WTC11 (cell line): ENCODE measurements around the gene ZNF608. TPM values are rescaled to one million over a fixed set of nuclear protein-coding genes. Genes with fewer than 3 reads are reported as not detected.

Source experiments
- ATAC-seq: fragments of 200-7000 bp; cut with Tn5 transposase; 2 replicates; pipeline ENCODE4 v1.10.0; 2021; ENCODE audit warnings: mild to moderate bottlenecking, moderate library complexity
- CTCF ChIA-PET: fragments of 300-600 bp; sonication (Branson Sonifier 250); formaldehyde crosslinking; loops from one replicate; lab custom pipeline; 2021; ENCODE audit warnings: antibody characterized with exemption; lab: Charles Lee
- POLR2A ChIA-PET: fragments of 350-600 bp; sonication (Branson Sonifier 250); formaldehyde crosslinking; loops from one replicate; lab custom pipeline; 2021; ENCODE audit warnings: antibody characterized with exemption; lab: Charles Lee
- DNase-seq: peaks from one replicate; pipeline ENCODE4 v3.0.0; 2021; ENCODE audit warnings: low spot score
- H3K27ac Mint-ChIP-seq: 2 replicates; pipeline ENCODE4 v1.8.0; 2021; ENCODE audit warnings: mixed read lengths
- H3K27me3 Mint-ChIP-seq: 2 replicates; pipeline ENCODE4 v1.8.0; 2021; ENCODE audit warnings: low read depth, mild to moderate bottlenecking, moderate library complexity, mixed read lengths
- H3K36me3 Mint-ChIP-seq: 2 replicates; pipeline ENCODE4 v1.8.0; 2021; ENCODE audit warnings: mixed read lengths
- H3K4me1 Mint-ChIP-seq: 2 replicates; pipeline ENCODE4 v1.8.0; 2022; ENCODE audit warnings: mixed read lengths
- H3K4me3 Mint-ChIP-seq: 2 replicates; pipeline ENCODE4 v1.8.0; 2021; ENCODE audit warnings: mild to moderate bottlenecking, moderate library complexity, mixed read lengths
- H3K9me3 Mint-ChIP-seq: 2 replicates; pipeline ENCODE4 v1.8.0; 2021; ENCODE audit warnings: mixed read lengths
- CBFB ChIP-seq: sonication (generic); formaldehyde crosslinking; IDR thresholded peaks from 2 replicates; pipeline ENCODE4 v1.8.1; 2022; ENCODE audit warnings: mild to moderate bottlenecking, low read depth, missing genetic modification reagents
- CREB1 ChIP-seq: sonication (generic); formaldehyde crosslinking; IDR thresholded peaks from 2 replicates; pipeline ENCODE4 v1.8.0; 2023; ENCODE audit warnings: mild to moderate bottlenecking, missing genetic modification reagents
- E2F1 ChIP-seq: sonication (generic); formaldehyde crosslinking; IDR thresholded peaks from 2 replicates; pipeline ENCODE4 v1.8.0; 2022; ENCODE audit warnings: mild to moderate bottlenecking, missing genetic modification reagents
- EMX1 ChIP-seq: fragments of 250-450 bp; sonication (Bioruptor Pico); IDR thresholded peaks from 2 replicates; pipeline ENCODE4 v1.8.0; 2021; ENCODE audit warnings: mild to moderate bottlenecking
- ERG ChIP-seq: fragments of 250-450 bp; sonication (Bioruptor Pico); IDR thresholded peaks from 2 replicates; pipeline ENCODE4 v1.8.0; 2021; ENCODE audit warnings: mild to moderate bottlenecking
- GTF2I ChIP-seq: fragments of 250-450 bp; sonication (Bioruptor Pico); conservative IDR thresholded peaks from 2 replicates; pipeline ENCODE4 v1.4.0; 2021; ENCODE audit warnings: mild to moderate bottlenecking
- NR1H2 ChIP-seq: sonication (generic); formaldehyde crosslinking; IDR thresholded peaks from 2 replicates; pipeline ENCODE4 v1.9.0; 2021; ENCODE audit warnings: mild to moderate bottlenecking, moderate library complexity, missing genetic modification reagents
- PRRX2 ChIP-seq: fragments of 250-450 bp; sonication (Bioruptor Pico); IDR thresholded peaks from 2 replicates; pipeline ENCODE4 v1.8.0; 2021; ENCODE audit warnings: mild to moderate bottlenecking
- RORB ChIP-seq: fragments of 250-450 bp; sonication (Bioruptor Pico); IDR thresholded peaks from 2 replicates; pipeline ENCODE4 v1.9.0; 2021; ENCODE audit warnings: mild to moderate bottlenecking
- SMAD4 ChIP-seq: sonication (generic); formaldehyde crosslinking; IDR thresholded peaks from 2 replicates; pipeline ENCODE4 v1.8.0; 2022; ENCODE audit warnings: mild to moderate bottlenecking, missing genetic modification reagents
- STAT6 ChIP-seq: sonication (generic); formaldehyde crosslinking; conservative IDR thresholded peaks from 2 replicates; pipeline ENCODE4 v1.8.1; 2023; ENCODE audit warnings: mild to moderate bottlenecking, low read depth, missing genetic modification reagents, moderate library complexity
- TEAD4 ChIP-seq: sonication (generic); formaldehyde crosslinking; IDR thresholded peaks from 2 replicates; pipeline ENCODE4 v1.8.0; 2022; ENCODE audit warnings: mild to moderate bottlenecking, missing genetic modification reagents
- USF2 ChIP-seq: sonication (generic); formaldehyde crosslinking; IDR thresholded peaks from 2 replicates; pipeline ENCODE4 v1.8.1; 2023; ENCODE audit warnings: mild to moderate bottlenecking, missing genetic modification reagents, moderate library complexity
- ZBTB43 ChIP-seq: sonication (generic); formaldehyde crosslinking; IDR thresholded peaks from 2 replicates; pipeline ENCODE4 v1.8.1; 2023; ENCODE audit warnings: mild to moderate bottlenecking, missing genetic modification reagents
- ZNF121 ChIP-seq: sonication (generic); formaldehyde crosslinking; IDR thresholded peaks from 2 replicates; pipeline ENCODE4 v1.8.0; 2023; ENCODE audit warnings: missing genetic modification reagents
- ZNF396 ChIP-seq: fragments of 250-450 bp; sonication (Bioruptor Pico); IDR thresholded peaks from 2 replicates; pipeline ENCODE4 v1.8.0; 2021; ENCODE audit warnings: mild to moderate bottlenecking, moderate library complexity, borderline replicate concordance
- ZNF671 ChIP-seq: fragments of 250-450 bp; sonication (Bioruptor Pico); IDR thresholded peaks from 2 replicates; pipeline ENCODE4 v1.8.0; 2021; ENCODE audit warnings: mild to moderate bottlenecking
- total RNA-seq: library from RNA; stranded (reverse); gene quantifications from 3 replicates; pipeline ENCODE4 v1.2.3, GENCODE V29; 2021

Gene ZNF608
- total RNA-seq, 1 experiment from 2014 or later, result 40.6 TPM

GRCh38 chr5:124719113-124719967 is 27.1 kb downstream of the ZNF608 start (continued):
- TF ChIP-seq ERG (CRISPR knock-in tag) (no peak), CREB1 (CRISPR knock-in tag) (no peak), RORB (no peak), EMX1 (no peak), TEAD4 (CRISPR knock-in tag) (no peak), SMAD4 (no peak)
- TF ChIP-seq, all 79 proteins: peak for 0

GRCh38 chr5:124718380-124718789 is 28.1 kb downstream of the ZNF608 start:
- Mint-ChIP-seq H3K4me1 (peaks cover 57% of the 10 kb centered on the region), H3K4me3 (no peak overlapping the region)
- CTCF ChIA-PET, result interaction anchor here (1.1 kb wide), 1 partner anchor 20 kb away, joined by 3 read pairs; no protein-coding TSS in a partner anchor

More at GRCh38 chr5:124718380-124718789, 28.1 kb downstream of the ZNF608 start:
- Mint-ChIP-seq H3K27ac (no peak overlapping the region), H3K36me3 (no peaks in the 10 kb centered on the region), H3K9me3 (no peaks in the 10 kb centered on the region), H3K27me3 (no peaks in the 10 kb centered on the region)
- no peak for TF ChIP-seq ZNF121
- no peak for TF ChIP-seq STAT6 (CRISPR knock-in tag)
- TF ChIP-seq ZNF671 (CRISPR knock-in tag), result no peak
- TF ChIP-seq USF2, result no peak
- no peak for TF ChIP-seq GTF2I (CRISPR knock-in tag)
- TF ChIP-seq E2F1 (CRISPR knock-in tag), result no peak
- no peak for TF ChIP-seq CBFB (CRISPR knock-in tag)
- TF ChIP-seq NR1H2 (CRISPR knock-in tag), result no peak
- TF ChIP-seq EMX1, result no peak
- no peak for TF ChIP-seq ZNF396 (CRISPR knock-in tag)
- TF ChIP-seq PRRX2, result no peak
- no peak for TF ChIP-seq ZBTB43 (CRISPR knock-in tag)
- DNase-seq (no peak), ATAC-seq (no peak)
- POLR2A ChIA-PET, result no interaction called here
